ENCODE results near the gene SMIM32. TPM values are rescaled to one million over a fixed set of nuclear protein-coding genes. Genes with fewer than 3 reads are reported as not detected.

Gene SMIM32
- total and polyA plus RNA-seq, 2 experiments from 2014 or later: not detected

GRCh38 chr5:136197462-136198142, 4.6 kb upstream of the SMIM32 start:
- no peaks in the 10 kb centered on the region for H3F3A ChIP-seq (ENCODE audit: insufficient read depth)
- H3K79me2 ChIP-seq (ENCODE audit: insufficient read depth): no peaks in the 10 kb centered on the region
- no peak for DNase-seq
- in situ Hi-C loops (cut with MboI): no loop called here
- H3K4me1 ChIP-seq (ENCODE audit: insufficient read depth): no peaks in the 10 kb centered on the region
- H4K20me1 ChIP-seq (ENCODE audit: insufficient read depth): no peaks in the 10 kb centered on the region
- H3K27me3 ChIP-seq (replicated peaks; ENCODE audit: insufficient read depth): peaks cover 2% of the 10 kb centered on the region
- H3K9me3 ChIP-seq (ENCODE audit: low read depth): no peaks in the 10 kb centered on the region
- H2AFZ ChIP-seq: no peak overlapping the region
- TF ChIP-seq EZH2 (IDR thresholded peaks at IDR 0.05; ENCODE audit: insufficient read depth, poor library complexity, severe bottlenecking): no peak
- no peak for TF ChIP-seq EZH2phosphoT487 (IDR thresholded peaks at IDR 0.05; ENCODE audit: insufficient read depth, low read depth)
- no peak overlapping the region for H3K27ac ChIP-seq
- H3K36me3 ChIP-seq (ENCODE audit: low read depth): no peaks in the 10 kb centered on the region
- H3K4me3 ChIP-seq: no peak overlapping the region
- no peak overlapping the region for H3K9ac ChIP-seq
- WGBS, 2 experiments (ENCODE audit: low coverage in 1 of 2, low lambda C conversion rate in 2 of 2, missing lambda C conversion rate in 2 of 2): 95 to 96% methylated on average over 4 of the region's 4 CpGs
- H3K9me2 ChIP-seq (ENCODE audit: insufficient read depth): no peaks in the 10 kb centered on the region
- no peak overlapping the region for H3K4me2 ChIP-seq (ENCODE audit: unreplicated experiment)

DNA sequence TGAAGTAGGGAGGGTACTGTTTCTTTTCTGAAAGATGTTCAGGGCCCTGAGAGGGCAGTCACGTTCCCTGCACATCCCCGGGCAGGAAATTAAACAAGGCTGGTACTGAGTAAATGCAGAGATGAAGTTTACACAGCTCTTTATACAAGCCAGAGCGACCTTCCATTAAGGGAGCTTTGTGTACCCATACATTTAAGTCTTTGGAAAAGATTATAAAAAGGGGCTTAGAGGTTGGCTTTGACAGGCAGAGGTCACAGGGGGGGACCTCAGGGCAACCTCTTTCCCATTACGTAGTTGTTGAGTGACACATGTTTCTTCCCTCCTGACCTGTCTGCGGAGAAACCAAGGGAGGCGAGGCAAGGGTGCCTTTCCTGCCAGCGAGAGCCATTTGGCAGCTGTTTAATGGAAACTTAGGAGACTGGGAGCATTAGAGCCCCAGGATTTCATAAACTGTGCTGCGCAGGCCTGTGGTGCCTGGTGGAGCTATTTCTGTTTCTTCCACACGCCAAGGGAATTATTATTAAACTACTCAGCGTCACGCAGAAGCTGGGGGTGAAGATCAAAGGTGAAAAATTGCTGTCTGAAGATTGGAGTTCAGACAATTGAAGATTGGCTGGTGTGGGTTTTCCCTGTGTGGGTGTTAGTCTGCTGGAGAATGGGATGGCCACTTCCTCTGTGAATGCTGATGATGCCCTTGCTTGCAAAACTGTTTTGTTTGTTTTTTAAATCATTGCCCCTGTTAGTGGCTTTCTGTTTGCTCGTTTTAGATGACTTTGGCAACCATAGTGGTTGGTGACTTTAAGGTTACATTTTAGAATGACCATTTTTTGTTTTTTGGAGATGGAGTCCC, 3.2 kb upstream of the SMIM32 start:
- no peaks in the 10 kb centered on the region for H3K9me2 ChIP-seq (ENCODE audit: insufficient read depth)
- no peak overlapping the region for H3K4me3 ChIP-seq
- H3F3A ChIP-seq (ENCODE audit: insufficient read depth): no peaks in the 10 kb centered on the region
- TF ChIP-seq EZH2phosphoT487 (IDR thresholded peaks at IDR 0.05; ENCODE audit: insufficient read depth, low read depth) (no peak), EZH2 (IDR thresholded peaks at IDR 0.05; ENCODE audit: insufficient read depth, poor library complexity, severe bottlenecking) (no peak)
- H3K27ac ChIP-seq: no peak overlapping the region
- in situ Hi-C loops (cut with MboI): no loop called here
- no peaks in the 10 kb centered on the region for H3K9me3 ChIP-seq (ENCODE audit: low read depth)
- 93 to 95% methylated on average over 12 of the region's 12 CpGs for WGBS, 2 experiments (ENCODE audit: low coverage in 1 of 2, low lambda C conversion rate in 2 of 2, missing lambda C conversion rate in 2 of 2)
- H3K36me3 ChIP-seq (ENCODE audit: low read depth): no peaks in the 10 kb centered on the region
- DNase-seq: no peak
- peaks cover 10% of the 10 kb centered on the region for H3K27me3 ChIP-seq (replicated peaks; ENCODE audit: insufficient read depth)
- no peak overlapping the region for H3K9ac ChIP-seq
- H3K4me2 ChIP-seq (ENCODE audit: unreplicated experiment): no peak overlapping the region
- no peak overlapping the region for H2AFZ ChIP-seq
- no peaks in the 10 kb centered on the region for H4K20me1 ChIP-seq (ENCODE audit: insufficient read depth)
- H3K79me2 ChIP-seq (ENCODE audit: insufficient read depth): no peaks in the 10 kb centered on the region
- no peaks in the 10 kb centered on the region for H3K4me1 ChIP-seq (ENCODE audit: insufficient read depth)

DNA sequence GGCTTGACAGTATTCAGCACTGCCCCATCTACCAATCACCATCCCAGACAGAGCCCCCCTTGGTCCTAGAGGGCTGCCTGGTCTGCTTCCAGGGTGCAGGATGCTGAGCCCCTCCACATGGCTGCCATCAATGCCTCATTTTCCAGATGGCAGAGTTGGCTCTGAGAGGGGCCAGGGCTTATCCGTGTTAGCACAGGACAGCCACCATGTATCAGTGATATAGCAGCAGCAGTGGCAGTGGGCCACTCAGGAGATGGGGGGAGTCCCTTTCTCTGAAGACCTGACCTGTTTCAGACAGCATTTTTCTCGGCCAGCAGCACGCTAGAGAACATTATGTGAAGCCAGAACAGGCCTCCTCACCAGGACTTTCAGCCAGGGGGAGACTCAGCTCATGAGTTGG, 1.6 kb upstream of the SMIM32 start:
- no peak for DNase-seq
- H3K4me3 ChIP-seq: no peak overlapping the region
- H3K9me2 ChIP-seq (ENCODE audit: insufficient read depth): no peaks in the 10 kb centered on the region
- no peaks in the 10 kb centered on the region for H3K4me1 ChIP-seq (ENCODE audit: insufficient read depth)
- H3K27ac ChIP-seq: no peak overlapping the region
- no peaks in the 10 kb centered on the region for H4K20me1 ChIP-seq (ENCODE audit: insufficient read depth)
- H3K27me3 ChIP-seq (replicated peaks; ENCODE audit: insufficient read depth): peaks cover 10% of the 10 kb centered on the region
- whole genome bisulfite sequencing, 2 experiments (ENCODE audit: low coverage in 1 of 2, low lambda C conversion rate in 2 of 2, missing lambda C conversion rate in 2 of 2): 81 to 85% methylated on average over 3 of the region's 3 CpGs
- 0 out of 2 replicates have a peak, but pooled peaks cover 4% of the 10 kb centered on the region for H3F3A ChIP-seq (ENCODE audit: insufficient read depth)
- no peak overlapping the region for H3K9ac ChIP-seq
- no peaks in the 10 kb centered on the region for H3K9me3 ChIP-seq (ENCODE audit: low read depth)
- no peak overlapping the region for H2AFZ ChIP-seq
- no peaks in the 10 kb centered on the region for H3K79me2 ChIP-seq (ENCODE audit: insufficient read depth)
- H3K4me2 ChIP-seq (ENCODE audit: unreplicated experiment): no peak overlapping the region
- in situ Hi-C loops (cut with MboI): no loop called here
- TF ChIP-seq EZH2 (IDR thresholded peaks at IDR 0.05; ENCODE audit: insufficient read depth, poor library complexity, severe bottlenecking) (no peak), EZH2phosphoT487 (IDR thresholded peaks at IDR 0.05; ENCODE audit: insufficient read depth, low read depth) (no peak)
- no peaks in the 10 kb centered on the region for H3K36me3 ChIP-seq (ENCODE audit: low read depth)

DNA sequence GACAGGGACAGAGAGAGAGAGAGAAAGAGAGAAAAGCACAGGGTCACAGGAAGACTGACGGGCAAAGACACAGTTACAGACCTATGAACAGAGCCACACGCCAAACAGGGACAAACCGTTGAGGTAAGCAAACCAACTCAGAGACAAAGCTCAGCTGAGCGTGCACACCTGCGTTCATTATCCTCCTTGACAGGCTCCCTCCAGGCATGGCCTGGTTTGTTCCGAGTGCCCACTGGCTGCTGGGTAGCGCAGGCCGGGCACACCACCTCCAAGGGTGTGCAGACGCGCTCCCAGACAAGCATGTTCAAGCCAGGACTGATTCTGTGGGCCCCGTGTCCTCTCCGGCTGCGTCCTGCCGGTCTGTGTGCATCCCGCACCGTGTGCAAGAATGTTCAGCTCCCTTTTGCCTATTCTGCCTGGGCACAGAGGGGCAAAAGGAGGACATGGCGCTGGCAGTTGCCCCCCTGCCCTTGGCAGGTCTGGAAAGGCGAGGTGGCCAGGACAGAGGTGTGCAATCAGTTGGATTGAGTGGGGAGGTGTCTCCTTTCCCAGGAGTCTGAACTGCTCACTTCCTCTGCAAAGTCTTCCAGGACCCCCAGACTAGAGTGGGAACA, 467 bp upstream of the SMIM32 start:
- no peaks in the 10 kb centered on the region for H3K79me2 ChIP-seq (ENCODE audit: insufficient read depth)
- H3F3A ChIP-seq (ENCODE audit: insufficient read depth): 0 out of 2 replicates have a peak, but pooled peaks cover 10% of the 10 kb centered on the region
- no peaks in the 10 kb centered on the region for H3K9me2 ChIP-seq (ENCODE audit: insufficient read depth)
- peak overlapping the region; percentile 65 for H3K4me3 ChIP-seq
- no peak overlapping the region for H3K9ac ChIP-seq
- 0 out of 2 replicates have a peak, but pooled peaks cover 4% of the 10 kb centered on the region for H3K36me3 ChIP-seq (ENCODE audit: low read depth)
- peak; percentile 10 for DNase-seq
- in situ Hi-C loops (cut with MboI): no loop called here
- no peaks in the 10 kb centered on the region for H4K20me1 ChIP-seq (ENCODE audit: insufficient read depth)
- no peak overlapping the region for H2AFZ ChIP-seq
- TF ChIP-seq EZH2 (IDR thresholded peaks at IDR 0.05; ENCODE audit: insufficient read depth, poor library complexity, severe bottlenecking) (peak; percentile 31), EZH2phosphoT487 (IDR thresholded peaks at IDR 0.05; ENCODE audit: insufficient read depth, low read depth) (no peak)
- H3K27me3 ChIP-seq (replicated peaks; ENCODE audit: insufficient read depth): peaks cover 10% of the 10 kb centered on the region
- no peak overlapping the region for H3K27ac ChIP-seq
- no peaks in the 10 kb centered on the region for H3K4me1 ChIP-seq (ENCODE audit: insufficient read depth)
- WGBS, 2 experiments (ENCODE audit: low coverage in 1 of 2, low lambda C conversion rate in 2 of 2, missing lambda C conversion rate in 2 of 2): 68 to 71% methylated on average over 16 to 18 of the region's 18 CpGs
- H3K4me2 ChIP-seq (ENCODE audit: unreplicated experiment): peak overlapping the region; percentile 78
- no peaks in the 10 kb centered on the region for H3K9me3 ChIP-seq (ENCODE audit: low read depth)
